ENCODE results near the gene RBP5. TPM values are rescaled to one million over a fixed set of nuclear protein-coding genes. Genes with fewer than 3 reads are reported as not detected.

RBP5 gene
- total RNA-seq, 2 experiments from 2014 or later = 0.29 to 0.42 TPM

DNA sequence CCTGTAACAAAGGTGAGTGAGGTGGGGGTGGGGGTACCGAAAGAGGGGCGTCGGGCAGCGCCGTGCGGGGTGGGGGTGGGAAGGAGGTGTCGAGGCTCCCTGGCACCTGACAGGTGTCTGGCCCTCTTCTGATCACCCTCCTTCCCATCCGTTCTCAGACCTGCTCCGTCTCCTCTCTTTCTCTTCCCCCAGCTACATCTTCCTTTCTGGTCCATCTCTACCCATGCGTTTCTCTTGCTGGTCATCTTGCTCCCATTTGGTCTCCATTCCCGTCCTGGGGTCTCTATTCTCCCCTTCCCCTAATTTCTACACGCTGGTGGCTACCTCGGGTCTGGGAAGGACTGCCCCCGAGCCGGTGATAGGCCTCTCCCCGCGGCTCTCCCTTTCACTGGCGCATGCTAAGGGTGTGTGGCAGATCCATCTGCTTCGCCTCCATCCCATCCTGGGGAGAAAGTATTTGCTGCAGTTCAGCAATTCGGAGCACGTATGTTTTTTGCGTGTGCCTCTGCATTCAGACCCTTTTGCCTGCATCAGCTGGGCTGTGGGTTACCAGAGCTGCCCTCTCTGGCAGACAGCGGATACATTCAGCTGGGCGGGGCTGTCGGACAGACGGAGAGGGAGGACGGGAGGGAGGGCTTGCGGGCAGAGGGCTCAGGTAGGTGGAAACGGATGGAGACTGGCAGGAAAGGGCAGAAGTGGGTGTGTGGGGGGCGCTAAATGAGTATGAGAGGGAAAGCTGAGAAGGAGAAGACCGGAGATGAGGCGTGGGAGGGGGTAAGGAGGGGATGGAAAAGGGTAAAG, 2.2 kb upstream of the RBP5 start:
- peaks cover 34% of the 10 kb centered on the region for H3K4me1 Mint-ChIP-seq (ENCODE audit: low read depth)
- peak; percentile 37 for ATAC-seq
- H3K27ac Mint-ChIP-seq = peak overlapping the region; percentile 87
- no peaks in the 10 kb centered on the region for H3K27me3 Mint-ChIP-seq (ENCODE audit: low read depth)
- peak overlapping the region; percentile 92 for H3K4me3 Mint-ChIP-seq
- POLR2A ChIA-PET = interaction anchor here (2.6 kb wide), 1 partner anchor 187 kb away, joined by 12 read pairs; the partner anchor contains the start of genes C12orf57 and RNU7-1
- CTCF ChIA-PET = interaction anchor here (1.0 to 3.5 kb wide), 3 partner anchors 11 to 58 kb away, joined by 3 to 15 read pairs (median 6); partner anchors contain the start of gene PEX5
- peaks cover 40% of the 10 kb centered on the region for H3K36me3 Mint-ChIP-seq (ENCODE audit: low read depth)
- no peaks in the 10 kb centered on the region for H3K9me3 Mint-ChIP-seq (ENCODE audit: insufficient read depth)
- peak; percentile 77 for DNase-seq

DNA sequence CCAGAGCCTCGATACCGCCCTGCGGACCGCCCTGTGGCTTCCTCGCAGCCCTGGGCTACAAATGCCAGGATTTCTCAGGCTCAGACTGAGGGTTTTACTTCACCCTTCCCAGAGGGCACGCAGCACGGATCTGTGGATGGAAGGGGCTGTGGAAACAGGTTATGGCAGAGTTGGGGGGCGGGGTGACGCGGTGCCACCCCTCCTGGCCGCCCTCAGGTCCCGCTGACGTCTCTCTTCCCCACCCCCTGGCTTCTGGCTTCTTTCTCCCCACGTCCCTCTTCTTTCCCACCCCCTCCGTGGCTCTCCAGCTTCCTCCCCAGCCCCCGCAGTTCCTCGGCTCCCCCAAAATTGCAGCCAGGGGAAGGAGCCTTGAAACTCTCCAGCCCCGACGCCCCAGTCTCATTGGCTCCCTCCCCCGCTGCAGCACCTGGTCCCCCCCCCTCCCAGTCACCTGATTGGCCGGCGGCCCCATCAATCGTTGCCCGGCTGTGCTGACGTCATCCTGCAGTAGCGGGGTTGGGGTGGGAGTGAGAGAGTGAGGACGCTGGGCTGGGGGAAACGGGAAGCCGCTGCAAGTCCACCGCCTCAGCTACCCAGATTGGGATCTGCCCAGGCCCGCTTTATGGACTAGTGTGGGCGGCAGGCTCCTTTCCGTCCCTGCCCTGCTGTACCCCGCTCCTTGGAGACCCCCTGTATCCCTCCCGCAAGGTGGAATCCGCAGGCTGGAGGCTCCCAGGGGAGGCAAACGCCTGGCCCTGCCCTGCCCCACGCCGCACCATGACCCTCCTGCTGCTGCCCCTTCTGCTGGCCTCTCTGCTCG, 1.4 kb upstream of the RBP5 start, which contains the start of gene CLSTN3:
CLSTN3 (plus strand) TSS at position 500 of the 820 bp plus-strand sequence; CDS start at position 778, 278 bp downstream.
- no peaks in the 10 kb centered on the region for H3K9me3 Mint-ChIP-seq (ENCODE audit: insufficient read depth)
- CTCF ChIA-PET = interaction anchor here (1.0 to 3.5 kb wide), 3 partner anchors 12 to 59 kb away, joined by 3 to 15 read pairs (median 6); partner anchors contain the start of gene PEX5
- H3K27me3 Mint-ChIP-seq (ENCODE audit: low read depth) = no peaks in the 10 kb centered on the region
- peak within 1 kb of the TSS; percentile 87 for H3K27ac Mint-ChIP-seq
- peaks cover 31% of the 10 kb centered on the region for H3K36me3 Mint-ChIP-seq (ENCODE audit: low read depth)
- DNase-seq (peak; percentile 90), ATAC-seq (peak; percentile 86)
- peak within 1 kb of the TSS; percentile 92 for H3K4me3 Mint-ChIP-seq
- POLR2A ChIA-PET = interaction anchor here (2.6 kb wide), 1 partner anchor 186 kb away, joined by 12 read pairs; the partner anchor contains the start of genes C12orf57 and RNU7-1
- peaks cover 34% of the 10 kb centered on the region for H3K4me1 Mint-ChIP-seq (ENCODE audit: low read depth)

DNA sequence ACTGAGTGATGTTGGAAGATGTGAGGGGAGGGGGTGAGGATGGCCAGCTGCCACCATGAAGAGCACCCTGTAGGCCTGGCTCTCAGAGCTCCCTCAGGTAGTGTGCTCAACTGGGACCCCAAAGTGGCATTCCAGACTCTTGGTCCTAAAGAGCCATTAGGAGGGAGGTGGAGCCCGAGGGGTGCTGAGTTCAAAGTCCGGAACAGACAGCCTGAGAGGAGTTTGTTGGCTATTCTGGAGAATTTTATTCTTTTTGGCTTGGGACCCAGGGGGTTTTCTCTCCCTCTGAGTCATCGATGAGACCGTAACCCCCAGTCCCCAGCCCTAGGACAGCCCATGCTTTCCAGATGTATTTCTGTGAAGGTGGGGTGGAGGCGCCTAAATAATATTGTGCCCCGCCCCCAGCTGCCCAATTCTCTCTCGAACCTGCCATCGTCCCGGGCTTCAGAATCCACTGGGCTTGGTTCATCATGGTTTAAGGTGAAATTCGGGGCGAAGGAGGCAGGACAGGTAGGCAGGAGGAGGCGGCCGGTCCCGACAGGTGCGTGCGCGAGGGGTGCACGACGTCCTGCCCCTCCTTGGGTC, 690 bp upstream of the RBP5 start:
- POLR2A ChIA-PET = interaction anchor here (2.6 kb wide), 1 partner anchor 185 kb away, joined by 12 read pairs; the partner anchor contains the start of genes C12orf57 and RNU7-1
- peak overlapping the region; percentile 92 for H3K4me3 Mint-ChIP-seq

DNA sequence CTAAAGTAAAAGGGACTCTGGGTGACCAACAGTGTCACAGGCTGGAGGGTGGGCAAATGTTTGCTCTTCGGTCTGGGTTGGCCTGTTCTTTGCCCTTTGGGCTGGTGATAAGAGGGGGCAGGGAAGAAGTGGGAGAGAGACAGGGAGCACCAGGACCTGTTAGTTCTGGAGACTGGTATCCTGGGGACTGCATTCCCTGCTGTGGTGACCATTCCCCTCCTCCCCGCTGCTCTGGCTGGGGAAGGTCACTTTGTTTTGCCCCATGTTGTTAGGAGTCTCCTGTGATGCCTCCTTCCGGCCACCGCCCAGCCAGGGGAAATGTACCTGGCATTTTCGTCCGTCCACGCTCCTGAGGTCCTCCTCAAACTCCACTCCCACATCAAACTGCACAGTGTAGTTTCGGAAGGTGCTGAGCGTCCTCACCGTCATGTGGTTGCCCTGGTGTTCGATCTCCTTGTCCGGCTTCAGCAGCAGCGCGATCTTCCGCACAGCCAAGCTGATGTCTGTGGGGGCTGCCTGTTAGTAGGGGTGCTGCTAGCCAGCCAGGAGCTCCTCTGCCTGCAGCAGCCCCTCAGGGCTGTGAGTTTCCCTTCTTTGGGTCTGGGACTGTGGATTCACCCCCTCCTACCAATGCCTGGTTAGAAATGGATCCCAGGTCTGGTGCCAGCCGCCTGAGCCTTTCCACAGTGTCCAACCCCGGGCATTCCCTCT, 618 bp downstream of the RBP5 start:
- DNase-seq (no peak), ATAC-seq (no peak)
- POLR2A ChIA-PET = interaction anchor here (0.6 kb wide), 1 partner anchor 17 kb away, joined by 3 read pairs; no protein-coding TSS in a partner anchor
- H3K9me3 Mint-ChIP-seq (ENCODE audit: insufficient read depth) = no peaks in the 10 kb centered on the region
- H3K27me3 Mint-ChIP-seq (ENCODE audit: low read depth) = no peaks in the 10 kb centered on the region
- peaks cover 30% of the 10 kb centered on the region for H3K4me1 Mint-ChIP-seq (ENCODE audit: low read depth)
- H3K36me3 Mint-ChIP-seq (ENCODE audit: low read depth) = peaks cover 15% of the 10 kb centered on the region
- no peak overlapping the region for H3K27ac Mint-ChIP-seq
- peak overlapping the region; percentile 92 for H3K4me3 Mint-ChIP-seq
- CTCF ChIA-PET = no interaction called here

More for the DNA sequence above, 690 bp upstream of the RBP5 start:
- CTCF ChIA-PET = interaction anchor here (3.5 kb wide), 1 partner anchor 16 kb away, joined by 15 read pairs; no protein-coding TSS in a partner anchor
- ATAC-seq (no peak), DNase-seq (no peak)
- Mint-ChIP-seq H3K4me1 (ENCODE audit: low read depth) (peaks cover 34% of the 10 kb centered on the region), H3K27ac (peak overlapping the region; percentile 87), H3K9me3 (ENCODE audit: insufficient read depth) (no peaks in the 10 kb centered on the region), H3K36me3 (ENCODE audit: low read depth) (peaks cover 25% of the 10 kb centered on the region), H3K27me3 (ENCODE audit: low read depth) (no peaks in the 10 kb centered on the region)

DNA sequence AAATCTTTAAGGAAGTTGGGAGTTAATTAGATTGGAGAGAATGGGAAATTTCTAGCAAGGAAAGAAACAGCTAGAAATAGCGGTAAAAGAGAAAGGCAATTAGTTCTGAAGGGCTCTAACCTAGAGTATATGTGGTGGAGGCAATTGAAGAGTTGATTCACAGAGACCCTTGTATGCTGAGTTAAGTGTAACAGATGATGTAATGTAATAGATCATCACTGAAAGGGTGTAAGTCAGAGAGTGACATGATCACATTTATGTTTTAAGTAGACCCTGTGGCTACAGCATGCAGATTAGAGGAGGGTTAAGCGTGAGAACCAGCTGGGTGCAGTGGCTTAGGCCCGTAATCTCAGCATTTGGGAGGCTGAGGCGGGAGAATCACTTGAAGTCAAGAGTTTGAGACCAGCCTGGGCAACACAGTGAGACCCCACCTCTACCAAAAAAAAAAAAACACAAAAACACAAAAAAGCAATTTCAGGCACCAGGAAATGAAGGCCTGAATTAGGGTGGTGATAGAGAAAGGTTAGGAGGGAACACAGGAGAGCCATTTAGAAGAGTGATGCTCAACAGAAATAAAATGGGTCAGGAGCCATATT, 3.0 kb downstream of the RBP5 start:
- H3K9me3 Mint-ChIP-seq (ENCODE audit: insufficient read depth) = no peaks in the 10 kb centered on the region
- H3K27ac Mint-ChIP-seq = no peak overlapping the region
- ATAC-seq (no peak), DNase-seq (no peak)
- ChIA-PET POLR2A (no interaction called here), CTCF (interaction anchor here (0.8 to 1.4 kb wide), 3 partner anchors 13 to 181 kb away, joined by 3 to 9 read pairs (median 4); partner anchors contain the start of genes C12orf57 and RNU7-1)
- H3K36me3 Mint-ChIP-seq (ENCODE audit: low read depth) = no peaks in the 10 kb centered on the region
- no peaks in the 10 kb centered on the region for H3K27me3 Mint-ChIP-seq (ENCODE audit: low read depth)
- H3K4me1 Mint-ChIP-seq (ENCODE audit: low read depth) = peaks cover 9% of the 10 kb centered on the region
- H3K4me3 Mint-ChIP-seq = no peak overlapping the region

DNA sequence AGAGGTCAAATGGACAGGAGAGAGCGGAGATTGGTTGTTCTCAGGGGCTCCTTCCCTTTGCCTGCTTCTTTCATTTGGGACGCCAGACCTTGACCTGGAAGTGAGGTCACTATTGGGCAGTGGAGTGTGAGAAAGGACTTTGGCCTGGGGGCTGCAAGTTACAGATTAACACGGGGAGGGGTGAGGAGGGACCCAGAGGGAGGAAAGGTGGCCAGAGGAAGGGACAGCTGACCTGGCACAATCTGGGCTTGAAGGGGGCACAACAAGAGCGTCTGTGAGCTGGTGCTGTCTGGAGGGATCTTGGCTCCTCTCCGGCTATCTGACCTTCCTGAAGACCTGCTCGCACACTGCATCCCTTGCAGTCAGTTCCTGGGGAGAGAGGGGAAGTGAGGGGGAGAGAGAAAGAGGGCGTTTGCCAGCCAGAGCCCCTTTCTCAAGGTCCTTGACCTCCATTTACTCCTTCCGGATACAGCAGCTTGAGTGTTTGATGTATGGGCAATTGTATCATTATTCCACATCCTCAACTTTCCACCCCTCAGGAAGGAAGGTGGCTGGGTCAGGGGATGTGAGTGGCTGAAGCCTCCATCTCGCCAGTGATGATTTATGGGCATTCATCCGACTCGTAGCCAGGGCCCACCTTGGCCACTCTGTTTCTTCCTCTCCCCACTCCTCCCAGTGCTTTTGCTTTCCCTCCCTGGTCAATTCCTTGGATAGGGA, 4.7 kb downstream of the RBP5 start:
- no peak overlapping the region for H3K27ac Mint-ChIP-seq
- no peak for ATAC-seq
- POLR2A ChIA-PET = no interaction called here
- no peak overlapping the region for H3K4me3 Mint-ChIP-seq
- CTCF ChIA-PET = interaction anchor here (0.9 to 1.4 kb wide), 2 partner anchors 13 to 18 kb away, joined by 3 read pairs; no protein-coding TSS in a partner anchor
- no peaks in the 10 kb centered on the region for H3K36me3 Mint-ChIP-seq (ENCODE audit: low read depth)
- H3K27me3 Mint-ChIP-seq (ENCODE audit: low read depth) = no peaks in the 10 kb centered on the region
- DNase-seq = no peak
- H3K4me1 Mint-ChIP-seq (ENCODE audit: low read depth) = peaks cover 2% of the 10 kb centered on the region
- H3K9me3 Mint-ChIP-seq (ENCODE audit: insufficient read depth) = no peaks in the 10 kb centered on the region

DNA sequence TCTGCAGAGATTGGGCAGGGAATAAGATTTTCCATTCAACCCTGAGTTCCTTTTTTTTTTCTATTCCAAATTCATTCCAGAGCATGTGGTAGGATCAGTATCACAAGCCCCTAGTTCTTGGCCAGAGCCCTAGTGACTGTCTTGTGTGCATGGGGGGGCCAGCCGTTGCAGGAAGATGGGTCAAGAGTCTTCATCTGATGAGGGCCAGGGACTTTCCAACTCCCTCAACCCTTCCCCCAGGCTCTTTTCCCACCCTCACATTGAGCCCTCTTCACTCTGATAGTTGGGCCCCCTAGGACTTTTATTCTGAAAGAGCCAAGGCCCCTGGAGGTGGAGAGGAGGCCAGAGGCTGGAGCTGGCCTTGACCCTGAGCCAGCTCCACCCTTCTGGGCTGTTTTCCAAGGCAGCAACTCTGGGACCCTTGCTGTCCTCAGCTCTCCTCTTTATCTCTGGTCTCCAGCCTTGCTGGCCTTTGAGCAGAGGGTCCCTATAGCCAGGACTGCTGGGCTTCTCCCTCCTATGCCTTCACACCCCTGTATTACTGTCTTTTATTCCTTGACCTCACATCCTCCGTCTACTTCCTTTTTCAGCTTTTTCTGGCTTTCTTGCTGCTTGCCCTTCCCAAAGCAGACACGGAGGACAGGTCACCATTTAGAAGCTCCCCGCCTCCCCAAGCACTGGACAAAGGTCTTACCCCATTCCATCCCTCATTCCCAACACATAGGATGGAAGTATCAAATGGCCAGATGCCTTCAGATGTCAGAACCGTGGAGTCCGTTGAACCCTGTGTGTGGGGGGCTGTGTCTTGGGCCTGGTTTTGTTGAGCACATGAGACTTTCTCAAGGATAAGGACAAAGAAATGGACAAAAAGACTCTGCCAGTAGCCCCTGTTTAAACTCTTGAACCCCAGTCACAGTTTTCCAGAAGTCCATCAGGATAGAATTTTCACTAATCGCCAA, 5.6 kb downstream of the RBP5 start:
- no peak for ATAC-seq
- ChIA-PET CTCF (interaction anchor here (1.4 kb wide), 1 partner anchor 12 kb away, joined by 3 read pairs; no protein-coding TSS in a partner anchor), POLR2A (interaction anchor here (0.6 kb wide), 1 partner anchor 81 kb away, joined by 3 read pairs; no protein-coding TSS in a partner anchor)
- Mint-ChIP-seq H3K4me1 (ENCODE audit: low read depth) (no peaks in the 10 kb centered on the region), H3K4me3 (no peak overlapping the region), H3K36me3 (ENCODE audit: low read depth) (peaks cover 1% of the 10 kb centered on the region), H3K27ac (no peak overlapping the region), H3K9me3 (ENCODE audit: insufficient read depth) (no peaks in the 10 kb centered on the region), H3K27me3 (ENCODE audit: low read depth) (no peaks in the 10 kb centered on the region)
- no peak for DNase-seq

DNA sequence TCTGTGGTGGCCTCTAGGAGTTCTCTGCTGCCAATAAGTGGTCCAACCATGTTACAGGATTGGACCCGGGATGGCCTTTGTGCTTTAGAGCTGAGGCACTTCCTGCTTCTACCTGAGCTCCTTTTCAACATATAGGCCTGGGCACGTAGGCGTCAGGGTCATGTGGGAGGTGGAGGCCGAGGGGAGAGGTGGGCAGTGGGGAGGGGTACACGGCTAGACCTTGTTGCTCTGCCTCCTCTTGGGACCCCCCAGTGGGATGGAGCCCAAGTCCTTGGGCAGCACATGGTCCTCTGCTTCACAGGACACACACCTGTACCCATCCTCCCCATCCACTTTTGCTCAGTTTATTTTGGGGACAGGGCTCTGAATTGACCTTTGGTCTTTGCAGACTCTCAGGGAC, 7.4 kb downstream of the RBP5 start:
- no peaks in the 10 kb centered on the region for H3K9me3 Mint-ChIP-seq (ENCODE audit: insufficient read depth)
- H3K4me3 Mint-ChIP-seq = no peak overlapping the region
- H3K27me3 Mint-ChIP-seq (ENCODE audit: low read depth) = no peaks in the 10 kb centered on the region
- DNase-seq (no peak), ATAC-seq (no peak)
- H3K36me3 Mint-ChIP-seq (ENCODE audit: low read depth) = peaks cover 13% of the 10 kb centered on the region
- no peaks in the 10 kb centered on the region for H3K4me1 Mint-ChIP-seq (ENCODE audit: low read depth)
- H3K27ac Mint-ChIP-seq = no peak overlapping the region
- ChIA-PET POLR2A (no interaction called here), CTCF (interaction anchor here (0.9 to 2.7 kb wide), 2 partner anchors 8 to 13 kb away, joined by 5 to 9 read pairs; partner anchors contain the start of gene C1RL)

DNA sequence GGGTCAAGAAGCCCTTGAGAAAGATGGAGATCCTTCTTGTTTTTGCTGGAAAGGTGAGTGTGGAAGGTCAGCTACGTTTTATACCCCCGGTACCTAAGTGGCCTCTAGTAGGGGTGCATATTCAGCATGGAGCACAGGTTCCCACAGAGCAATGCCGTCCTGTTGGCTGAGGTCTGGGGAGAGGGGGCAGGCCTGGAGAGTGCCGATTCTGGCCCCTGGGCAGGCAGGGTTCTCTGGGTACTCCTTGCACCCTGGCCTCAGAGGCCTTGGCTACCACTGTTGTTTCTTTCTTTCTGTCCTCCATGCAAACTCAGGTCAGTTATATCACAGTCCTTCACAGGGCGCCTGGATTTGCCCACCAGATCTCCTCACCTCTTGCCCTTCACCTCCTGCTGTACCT, 8.5 kb downstream of the RBP5 start:
- no peak overlapping the region for H3K27ac Mint-ChIP-seq
- peaks cover 24% of the 10 kb centered on the region for H3K36me3 Mint-ChIP-seq (ENCODE audit: low read depth)
- H3K27me3 Mint-ChIP-seq (ENCODE audit: low read depth) = no peaks in the 10 kb centered on the region
- ChIA-PET CTCF (interaction anchor here (2.7 kb wide), 1 partner anchor 11 kb away, joined by 9 read pairs; the partner anchor contains the start of gene C1RL), POLR2A (interaction anchor here (1.4 kb wide), 1 partner anchor 12 kb away, joined by 6 read pairs; no protein-coding TSS in a partner anchor)
- no peak overlapping the region for H3K4me3 Mint-ChIP-seq
- DNase-seq (no peak), ATAC-seq (no peak)
- no peaks in the 10 kb centered on the region for H3K9me3 Mint-ChIP-seq (ENCODE audit: insufficient read depth)
- H3K4me1 Mint-ChIP-seq (ENCODE audit: low read depth) = no peaks in the 10 kb centered on the region
